Subcutaneous abdominal adipose tissue (tissue), 5 donors: ENCODE measurements around the gene TNS3.

Source experiments
- H3K27ac ChIP-seq: one replicate; pipeline ENCODE4 v1.7.0; 2013; ENCODE audit warnings: low read depth, mild to moderate bottlenecking, inconsistent platforms, low read length, moderate library complexity
- H3K27me3 ChIP-seq, 5 donors: one replicate each; pipeline ENCODE4 v1.7.0; 2013; ENCODE audit warnings: low read length in 5 of 5, inconsistent platforms in 1 of 5; ENCODE audit not compliant: control insufficient read depth in 5 of 5, insufficient read depth in 4 of 5
- H3K36me3 ChIP-seq, 5 donors: one replicate each; pipeline ENCODE4 v1.7.0; 2013; ENCODE audit warnings: low read length in 5 of 5; ENCODE audit not compliant: control insufficient read depth in 5 of 5, insufficient read depth in 5 of 5
- H3K4me1 ChIP-seq, 5 donors: one replicate each; pipeline ENCODE4 v1.7.0; 2013; ENCODE audit warnings: low read length in 5 of 5, mild to moderate bottlenecking in 3 of 5, moderate library complexity in 1 of 5; ENCODE audit not compliant: control insufficient read depth in 5 of 5, insufficient read depth in 5 of 5
- H3K4me3 ChIP-seq, 5 donors: one replicate each; pipeline ENCODE4 v1.7.0; 2013; ENCODE audit warnings: low read length in 5 of 5, low read depth in 1 of 5
- H3K9ac ChIP-seq, 5 donors: one replicate each; pipeline ENCODE4 v1.7.0; 2013; ENCODE audit warnings: low read length in 5 of 5, mild to moderate bottlenecking in 4 of 5, moderate library complexity in 3 of 5
- H3K9me3 ChIP-seq, 5 donors: one replicate each; pipeline ENCODE4 v1.7.0; 2013; ENCODE audit warnings: low read length in 5 of 5; ENCODE audit not compliant: control insufficient read depth in 5 of 5
- donor health status: healthy.
- donor health status: healthy.
- donor health status: healthy.
- donor health status: healthy.
- donor health status: healthy.

TNS3 gene

DNA sequence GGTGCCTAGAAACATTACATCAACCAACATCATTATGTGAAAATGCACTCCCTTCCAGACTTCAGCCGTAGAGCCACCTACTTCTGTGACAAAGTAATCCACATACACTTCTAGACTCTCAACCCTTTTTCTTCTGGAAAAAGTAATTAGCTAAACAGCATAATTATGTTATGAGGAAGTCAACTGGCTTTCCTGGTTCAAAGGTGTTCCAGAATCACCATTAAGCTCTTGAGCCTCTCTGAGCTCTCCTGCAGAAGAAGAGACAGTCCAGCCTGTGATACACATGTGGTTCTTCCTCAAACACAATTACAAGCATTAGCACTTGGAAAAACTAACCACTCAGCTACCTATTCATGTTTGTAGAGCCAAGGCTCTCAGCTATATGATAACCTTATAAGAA lies 52.5 kb downstream of the TNS3 start:
- Histone ChIP-seq H3K27ac (no peak overlapping the region), H3K36me3 (peaks cover 8 to 38% (median 34%) of the 10 kb centered on the region in 5 donors), H3K9ac (no peak overlapping the region), H3K9me3 (no peaks in the 10 kb centered on the region), H3K4me3 (no peak overlapping the region), H3K27me3 (no peaks in the 10 kb centered on the region), H3K4me1 (peaks cover 0 to 4% (median 2%) of the 10 kb centered on the region in 5 donors)

DNA sequence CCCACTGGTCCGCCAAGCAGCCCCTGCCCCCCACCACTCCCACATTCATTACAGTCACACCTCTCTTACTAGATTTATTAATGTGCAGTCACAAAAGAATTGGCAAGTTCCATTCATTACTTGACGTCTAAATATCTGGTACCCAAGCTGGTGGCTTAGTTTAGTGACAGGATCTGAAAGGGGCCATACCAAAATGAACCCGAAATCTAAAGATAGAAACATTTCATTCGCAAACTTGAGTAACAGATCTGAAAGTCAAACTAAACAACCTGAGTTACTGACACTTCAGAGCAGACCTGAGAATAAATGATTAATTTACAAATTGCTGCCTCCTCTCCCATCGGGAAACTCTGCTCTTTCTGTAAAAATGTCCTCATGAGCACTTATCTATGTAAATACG lies 53.4 kb downstream of the TNS3 start:
- no peak overlapping the region for H3K27ac ChIP-seq
- no peaks in the 10 kb centered on the region for H3K9me3 ChIP-seq
- peaks cover 8 to 46% (median 41%) of the 10 kb centered on the region in 5 donors for H3K36me3 ChIP-seq
- H3K4me3 ChIP-seq = no peak overlapping the region
- peaks cover 0 to 4% (median 2%) of the 10 kb centered on the region in 5 donors for H3K4me1 ChIP-seq
- H3K27me3 ChIP-seq = no peaks in the 10 kb centered on the region
- H3K9ac ChIP-seq = no peak overlapping the region

DNA sequence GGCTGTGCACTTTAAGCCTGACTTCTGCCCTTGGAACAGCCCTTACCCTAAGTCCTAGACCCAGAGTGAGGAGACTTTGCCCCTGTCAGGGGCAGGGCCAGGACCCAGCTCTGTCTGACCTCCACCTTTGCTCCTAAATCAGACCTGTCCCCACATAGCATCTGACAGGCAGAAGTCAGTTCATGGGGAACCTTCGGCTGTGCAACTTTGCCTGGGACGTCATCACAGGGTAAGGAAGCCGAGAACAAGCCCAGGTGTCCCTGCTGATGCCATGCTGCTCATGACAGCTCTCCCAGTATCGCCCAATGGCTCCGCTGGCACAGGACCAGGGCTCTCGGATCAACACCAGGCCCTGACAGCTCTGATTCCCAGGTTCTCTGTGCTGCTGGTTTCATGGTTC lies 55.4 kb downstream of the TNS3 start:
- Histone ChIP-seq H3K9me3 (no peaks in the 10 kb centered on the region), H3K4me3 (no peak overlapping the region), H3K27me3 (no peaks in the 10 kb centered on the region), H3K9ac (no peak overlapping the region), H3K36me3 (peaks cover 8 to 61% (median 48%) of the 10 kb centered on the region in 5 donors), H3K4me1 (peaks cover 0 to 3% (median 2%) of the 10 kb centered on the region in 5 donors), H3K27ac (no peak overlapping the region)

DNA sequence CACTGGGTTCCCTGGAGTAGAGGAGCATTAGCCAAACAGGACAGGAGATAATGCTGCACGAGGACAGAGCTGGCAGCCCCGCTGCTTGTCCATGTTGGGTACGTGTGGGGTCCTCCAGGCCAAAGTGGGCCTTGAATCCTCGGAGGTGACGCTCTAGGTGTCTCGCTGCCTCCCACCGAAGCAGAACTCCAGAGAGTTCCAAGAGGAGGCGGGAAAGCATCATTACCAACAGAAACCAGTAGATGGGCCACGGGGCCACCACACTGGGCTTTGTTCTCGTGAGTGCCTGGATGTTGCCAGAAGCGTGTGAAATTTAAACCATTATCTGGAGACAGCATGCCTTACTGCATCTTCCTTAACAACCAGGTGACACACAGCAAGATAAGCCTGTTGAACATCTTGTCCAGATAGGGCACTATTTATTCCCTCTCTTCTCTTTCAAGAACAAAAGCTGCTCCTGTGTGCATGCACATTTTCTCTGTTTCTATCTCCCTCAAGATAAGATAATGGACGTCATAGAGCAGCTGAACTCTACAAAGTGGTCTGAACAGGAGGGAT lies 56.8 kb downstream of the TNS3 start:
- peaks cover 4 to 16% (median 14%) of the 10 kb centered on the region in 5 donors for H3K4me1 ChIP-seq
- no peak overlapping the region for H3K27ac ChIP-seq
- no peak overlapping the region for H3K4me3 ChIP-seq
- no peaks in the 10 kb centered on the region for H3K27me3 ChIP-seq
- H3K9ac ChIP-seq = no peak overlapping the region
- peaks cover 8 to 66% (median 51%) of the 10 kb centered on the region in 5 donors for H3K36me3 ChIP-seq
- no peaks in the 10 kb centered on the region for H3K9me3 ChIP-seq

DNA sequence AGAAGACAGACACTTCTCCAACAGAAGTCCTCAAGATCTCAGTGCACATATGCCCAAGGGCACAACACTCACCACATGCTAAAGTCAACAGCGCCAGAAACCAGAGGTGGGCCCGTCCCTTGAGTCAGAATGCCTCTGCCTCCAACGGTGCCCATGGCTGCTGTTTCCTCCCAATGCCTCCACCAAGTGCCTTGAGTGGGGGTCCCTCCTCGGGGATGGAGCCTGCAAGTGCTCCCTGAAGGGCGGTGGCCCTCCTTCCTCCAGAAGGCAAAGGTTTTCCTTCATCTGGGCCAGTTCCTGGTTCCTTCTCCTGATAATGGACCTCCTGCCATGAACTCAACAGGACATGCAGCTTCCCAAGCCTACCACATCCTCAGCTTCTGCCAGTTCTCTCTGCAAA lies 58.5 kb downstream of the TNS3 start:
- no peak overlapping the region for H3K4me3 ChIP-seq
- peaks cover 4 to 23% (median 22%) of the 10 kb centered on the region in 5 donors for H3K4me1 ChIP-seq
- H3K27me3 ChIP-seq = no peaks in the 10 kb centered on the region
- H3K36me3 ChIP-seq = peaks cover 3 to 61% (median 48%) of the 10 kb centered on the region in 5 donors
- no peaks in the 10 kb centered on the region for H3K9me3 ChIP-seq
- no peak overlapping the region for H3K27ac ChIP-seq
- H3K9ac ChIP-seq = no peak overlapping the region

DNA sequence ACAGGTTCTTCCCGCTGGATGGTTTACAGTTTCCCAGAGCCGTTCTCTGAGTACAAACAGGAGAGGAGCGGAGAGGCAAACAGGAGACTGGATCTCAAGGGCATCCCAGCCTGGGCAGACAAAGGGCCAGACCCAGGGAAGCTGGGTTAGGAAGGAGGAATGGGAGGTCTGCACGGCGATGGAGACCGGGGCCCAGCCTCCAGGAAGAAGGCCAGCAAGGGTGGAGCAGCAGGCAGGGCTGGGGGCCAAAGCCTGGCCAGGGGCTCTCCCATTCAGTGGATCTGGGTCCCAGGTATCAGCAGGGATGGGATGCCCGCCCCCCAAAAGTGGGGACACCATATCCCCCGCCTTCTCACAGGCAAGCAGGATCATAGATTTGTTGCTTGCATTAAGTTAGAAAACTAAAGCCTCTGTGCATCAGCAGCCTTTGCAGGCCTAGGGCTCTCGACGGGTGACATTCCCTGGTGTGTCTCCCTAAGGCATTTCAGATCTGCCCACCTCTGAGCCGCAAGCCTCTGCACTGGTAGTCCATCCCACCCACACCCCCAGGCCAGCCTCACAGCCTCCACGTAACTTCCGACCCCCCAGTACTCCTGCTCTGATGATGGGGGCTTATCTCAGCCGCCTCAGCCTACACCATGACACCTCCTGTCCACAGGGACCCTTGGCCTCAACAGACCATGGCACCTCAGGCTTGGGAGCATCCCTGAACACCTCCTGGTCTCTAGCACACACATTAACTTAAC lies 59.9 kb downstream of the TNS3 start:
- Histone ChIP-seq H3K9ac (no peak overlapping the region), H3K9me3 (no peaks in the 10 kb centered on the region), H3K36me3 (peaks cover 3 to 48% (median 35%) of the 10 kb centered on the region in 5 donors), H3K27ac (no peak overlapping the region), H3K4me3 (no peak overlapping the region), H3K27me3 (no peaks in the 10 kb centered on the region), H3K4me1 (peaks cover 4 to 25% (median 22%) of the 10 kb centered on the region in 5 donors)

DNA sequence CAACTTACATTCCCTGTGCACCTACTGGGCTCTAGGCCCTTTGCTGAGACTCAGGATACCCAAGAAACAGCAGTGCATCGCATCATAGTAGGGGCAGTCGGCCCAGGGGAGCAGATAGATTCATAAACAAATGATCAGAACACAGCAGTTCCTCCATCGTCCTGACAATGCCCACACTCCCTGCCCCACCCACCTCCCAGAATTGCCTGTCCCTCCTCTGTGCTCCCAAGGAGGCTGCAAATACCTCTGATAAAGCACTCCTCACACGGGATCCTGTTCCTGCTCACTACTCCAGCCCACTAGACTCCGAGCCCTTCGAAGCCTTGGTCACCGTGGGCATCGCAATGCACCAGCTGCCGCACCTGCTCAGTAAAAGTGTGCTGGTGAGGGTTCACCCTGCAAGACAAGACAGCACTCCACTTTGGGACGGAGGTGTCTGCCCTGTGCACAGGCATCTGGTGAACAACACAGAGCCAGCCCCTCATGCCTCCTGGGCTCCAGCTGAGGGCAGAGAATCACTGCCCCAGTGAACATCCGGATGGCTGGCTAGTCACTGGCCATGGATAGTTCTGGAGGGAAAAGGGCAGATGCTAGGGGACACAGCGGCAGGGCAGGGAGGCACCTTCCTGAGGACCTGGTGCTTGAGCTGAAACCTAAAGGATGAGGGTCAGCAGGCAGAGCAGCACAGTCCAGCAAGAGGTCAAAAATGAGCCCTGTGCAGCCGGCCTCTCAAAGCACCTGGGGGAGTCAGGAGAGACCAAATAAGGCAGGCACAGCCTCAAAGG lies 60.7 kb downstream of the TNS3 start:
- Histone ChIP-seq H3K27me3 (no peaks in the 10 kb centered on the region), H3K4me1 (peaks cover 4 to 26% (median 22%) of the 10 kb centered on the region in 5 donors), H3K36me3 (peaks cover 3 to 45% (median 30%) of the 10 kb centered on the region in 5 donors), H3K9me3 (no peaks in the 10 kb centered on the region), H3K4me3 (no peak overlapping the region), H3K27ac (peak overlapping the region; percentile 85), H3K9ac (peak overlapping the region in 1 of 5 donors; percentile 1)

DNA sequence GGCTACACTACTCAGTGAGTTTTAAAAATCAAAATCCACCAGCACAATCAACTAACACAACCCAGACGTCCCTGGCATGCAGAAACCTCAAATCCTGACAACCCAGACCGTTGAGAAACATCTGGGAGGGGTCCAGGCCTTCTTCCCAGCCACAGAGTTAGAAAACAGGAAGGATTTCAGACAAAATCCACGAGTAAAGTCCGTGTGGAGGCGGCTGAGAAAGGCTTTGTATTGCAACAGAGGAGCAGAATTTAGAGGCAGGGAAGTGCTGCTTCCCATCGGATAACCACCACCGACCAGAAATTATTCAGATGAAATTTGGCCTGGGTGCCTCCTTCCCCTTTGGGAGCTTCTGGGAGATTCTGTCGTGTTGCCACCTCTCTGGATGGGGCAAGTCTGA lies 61.5 kb downstream of the TNS3 start:
- peak overlapping the region in 2 of 5 donors; percentile 1 to 39 for H3K9ac ChIP-seq
- H3K27me3 ChIP-seq = no peaks in the 10 kb centered on the region
- peaks cover 2 to 37% (median 22%) of the 10 kb centered on the region in 5 donors for H3K36me3 ChIP-seq
- no peak overlapping the region for H3K4me3 ChIP-seq
- no peaks in the 10 kb centered on the region for H3K9me3 ChIP-seq
- peaks cover 4 to 26% (median 22%) of the 10 kb centered on the region in 5 donors for H3K4me1 ChIP-seq
- peak overlapping the region; percentile 85 for H3K27ac ChIP-seq

DNA sequence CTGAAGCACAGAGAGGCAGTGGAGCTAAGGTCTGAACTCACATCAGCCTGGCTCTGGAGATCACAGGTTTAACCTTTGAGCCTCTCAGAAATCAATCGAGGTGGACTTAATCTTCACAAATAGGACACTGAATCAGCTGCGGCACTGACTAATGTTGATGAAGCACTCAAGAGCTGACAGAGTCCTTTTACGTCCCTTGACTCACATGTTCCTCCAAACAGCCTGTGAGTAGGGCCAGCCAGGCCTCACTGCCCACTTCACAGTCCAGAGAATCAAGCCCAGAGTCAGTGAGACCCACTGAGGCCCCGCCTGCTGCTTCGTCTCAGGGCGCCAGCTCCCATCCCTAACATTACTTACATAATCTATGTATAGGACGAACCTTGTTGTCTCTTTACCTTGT lies 63.1 kb downstream of the TNS3 start:
- Histone ChIP-seq H3K27ac (peak overlapping the region; percentile 85), H3K4me1 (peaks cover 2 to 37% (median 32%) of the 10 kb centered on the region in 5 donors)

More for the DNA sequence above, 63.1 kb downstream of the TNS3 start:
- Histone ChIP-seq H3K9ac (peak overlapping the region in 1 of 5 donors; percentile 7), H3K4me3 (no peak overlapping the region), H3K9me3 (no peaks in the 10 kb centered on the region), H3K36me3 (peaks cover 0 to 26% (median 11%) of the 10 kb centered on the region in 5 donors), H3K27me3 (no peaks in the 10 kb centered on the region)
